Neural progenitor cell (in vitro differentiated cells): ENCODE measurements around the gene CDK16. TPM values are rescaled to one million over a fixed set of nuclear protein-coding genes. Genes with fewer than 3 reads are reported as not detected.
A peak's percentile ranks its signal among the peaks of the same experiment; 100 is the strongest.

ENCODE experiments used
- DNase-seq: peaks from one replicate; pipeline ENCODE4 v3.0.0-alpha.2; 2016; ENCODE audit warnings: low spot score
- H2AFZ ChIP-seq: fragments of 200-600 bp; sonication (generic); replicated peaks from 2 replicates; pipeline ENCODE4 v1.6.1; 2016; ENCODE audit warnings: antibody characterized with exemption
- H3F3A ChIP-seq: fragments of 200-600 bp; sonication (generic); 2 replicates; pipeline ENCODE4 v1.6.1; 2016; ENCODE audit warnings: antibody characterized with exemption, low read depth
- H3K27ac ChIP-seq: fragments of 200-600 bp; sonication (generic); 2 replicates; pipeline ENCODE4 v1.5.1; 2016; ENCODE audit warnings: mild to moderate bottlenecking
- H3K27me3 ChIP-seq: fragments of 200-600 bp; sonication (generic); 2 replicates; pipeline ENCODE4 v1.6.1; 2016; ENCODE audit warnings: mild to moderate bottlenecking, moderate library complexity
- H3K36me3 ChIP-seq: fragments of 200-600 bp; sonication (generic); 2 replicates; pipeline ENCODE4 v1.5.1; 2016
- H3K4me1 ChIP-seq: fragments of 200-600 bp; sonication (generic); 2 replicates; pipeline ENCODE4 v1.6.1; 2016; ENCODE audit warnings: mixed run types
- H3K4me2 ChIP-seq: fragments of 200-600 bp; sonication (generic); 2 replicates; pipeline ENCODE4 v1.6.1; 2016
- H3K4me3 ChIP-seq: fragments of 200-600 bp; sonication (generic); 2 replicates; pipeline ENCODE4 v1.5.1; 2016
- H3K79me2 ChIP-seq: fragments of 200-600 bp; sonication (generic); 2 replicates; pipeline ENCODE4 v1.6.1; 2016; ENCODE audit warnings: low read depth
- H3K9ac ChIP-seq: fragments of 200-600 bp; sonication (generic); 2 replicates; pipeline ENCODE4 v1.6.1; 2016
- H3K9me3 ChIP-seq: fragments of 200-600 bp; sonication (generic); 2 replicates; pipeline ENCODE4 v1.5.1; 2016; ENCODE audit warnings: low read depth
- H4K20me1 ChIP-seq: fragments of 200-600 bp; sonication (generic); 2 replicates; pipeline ENCODE4 v1.6.1; 2016; ENCODE audit warnings: low read depth
- H3K27ac Mint-ChIP-seq: 3 replicates; pipeline ENCODE4 v1.8.0; 2021; ENCODE audit warnings: mixed read lengths
- H3K27me3 Mint-ChIP-seq: 2 replicates; pipeline ENCODE4 v1.8.0; 2022; ENCODE audit warnings: low read depth, mild to moderate bottlenecking, inconsistent platforms, moderate library complexity, mixed read lengths; ENCODE audit not compliant: insufficient read depth
- H3K36me3 Mint-ChIP-seq: 3 replicates; pipeline ENCODE4 v1.8.0; 2021; ENCODE audit warnings: mixed read lengths
- H3K4me1 Mint-ChIP-seq: 3 replicates; pipeline ENCODE4 v1.8.0; 2021; ENCODE audit warnings: mixed read lengths
- H3K4me3 Mint-ChIP-seq: 3 replicates; pipeline ENCODE4 v1.8.0; 2021; ENCODE audit warnings: mild to moderate bottlenecking, moderate library complexity, mixed read lengths
- H3K9me3 Mint-ChIP-seq: 3 replicates; pipeline ENCODE4 v1.8.0; 2020; ENCODE audit warnings: mixed read lengths
- CTCF ChIP-seq: fragments of 200-600 bp; sonication (generic); IDR thresholded peaks from 2 replicates; pipeline ENCODE4 v1.5.1; 2017; ENCODE audit warnings: antibody characterized with exemption, mild to moderate bottlenecking
- EZH2 ChIP-seq: fragments of 200-600 bp; sonication (generic); IDR thresholded peaks from 2 replicates; pipeline ENCODE4 v1.6.1; 2017; ENCODE audit warnings: antibody characterized with exemption, mild to moderate bottlenecking, moderate library complexity
- EZH2phosphoT487 ChIP-seq: fragments of 200-600 bp; sonication (generic); IDR thresholded peaks from 2 replicates; pipeline ENCODE4 v1.6.1; 2017; ENCODE audit warnings: antibody characterized with exemption
- total RNA-seq: library from RNA; depleted of rRNA; stranded (reverse); fragments of >200 nt; gene quantifications from 2 replicates; pipeline ENCODE4 v1.2.3, GENCODE V29; 2015; ENCODE audit warnings: low replicate concordance

Gene CDK16
- total RNA-seq, 1 donor from 2014 or later, result 166 TPM

DNA sequence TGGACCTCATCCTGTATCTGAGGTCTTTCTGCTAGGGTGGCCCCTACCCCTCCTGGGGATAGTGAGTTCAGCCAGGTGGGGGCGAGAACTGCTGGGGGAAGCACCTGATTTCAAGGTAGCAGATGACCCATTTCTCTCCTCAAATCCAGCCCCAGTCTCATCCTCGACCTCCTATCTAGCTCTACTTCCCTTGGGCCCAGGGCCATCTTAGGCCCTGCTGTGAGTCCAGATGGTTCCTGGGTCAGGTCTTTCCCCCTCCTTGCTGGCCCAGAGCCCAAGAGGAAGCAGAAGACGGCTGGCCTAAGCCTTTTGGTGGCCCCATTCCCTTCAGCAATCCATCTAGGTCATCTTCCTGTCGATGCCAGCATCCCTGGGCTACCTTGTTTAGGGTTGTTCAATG is 3.3 kb downstream of the CDK16 start:
- Mint-ChIP-seq H3K27ac (no peak overlapping the region), H3K27me3 (peaks cover 13% of the 10 kb centered on the region)

DNA sequence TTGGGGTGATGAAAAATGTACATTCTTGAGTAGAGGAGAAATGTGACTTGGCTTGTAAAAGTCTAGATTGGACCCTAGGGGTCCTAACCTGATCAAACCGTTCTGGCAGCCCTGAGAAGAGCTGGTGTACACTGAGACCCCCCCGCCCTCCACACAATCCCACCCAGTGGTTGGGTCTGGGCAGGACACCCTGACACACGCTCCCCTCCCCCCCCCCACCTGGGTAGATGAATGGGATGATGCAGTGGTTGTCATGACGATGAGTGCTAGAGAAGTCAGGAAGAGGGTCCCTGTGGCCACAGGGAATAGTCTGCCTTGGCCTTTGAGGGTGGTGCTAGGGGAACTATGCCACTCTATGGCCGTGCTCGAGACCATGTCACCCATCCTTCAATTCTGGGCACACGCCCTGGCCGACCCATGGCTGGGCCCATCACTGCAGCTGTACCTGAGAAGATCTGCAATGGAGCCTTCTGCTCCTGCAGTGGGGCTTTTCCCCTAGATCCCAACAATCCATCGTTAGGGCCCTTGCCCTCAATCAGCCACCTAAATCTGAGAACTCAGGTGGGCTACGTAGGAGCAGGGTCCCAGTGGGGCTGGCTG is 4.4 kb downstream of the CDK16 start:
- H3K4me2 ChIP-seq, result no peak overlapping the region
- peaks cover 38% of the 10 kb centered on the region for H3K4me1 Mint-ChIP-seq
- peak overlapping the region; percentile 53 for H3K4me3 Mint-ChIP-seq
- peaks cover 4% of the 10 kb centered on the region for H3F3A ChIP-seq
- H3K27me3 ChIP-seq, result no peaks in the 10 kb centered on the region
- TF ChIP-seq CTCF, result no peak
- no peak for TF ChIP-seq EZH2
- TF ChIP-seq EZH2phosphoT487, result no peak
- H3K9me3 Mint-ChIP-seq, result peaks cover 3% of the 10 kb centered on the region
- no peak overlapping the region for H2AFZ ChIP-seq
- H3K4me1 ChIP-seq, result peaks cover 8% of the 10 kb centered on the region
- H3K9ac ChIP-seq, result no peak overlapping the region
- no peak overlapping the region for H3K27ac Mint-ChIP-seq
- peaks cover 8% of the 10 kb centered on the region for H3K36me3 ChIP-seq
- peak; percentile 55 for DNase-seq
- peaks cover 43% of the 10 kb centered on the region for H3K36me3 Mint-ChIP-seq
- peaks cover 54% of the 10 kb centered on the region for H4K20me1 ChIP-seq
- H3K27me3 Mint-ChIP-seq, result peaks cover 11% of the 10 kb centered on the region
- no peak overlapping the region for H3K27ac ChIP-seq
- H3K4me3 ChIP-seq, result no peak overlapping the region
- H3K79me2 ChIP-seq, result peaks cover 50% of the 10 kb centered on the region
- no peaks in the 10 kb centered on the region for H3K9me3 ChIP-seq

More for the DNA sequence above, 3.3 kb downstream of the CDK16 start:
- Histone ChIP-seq H3K4me3 (no peak overlapping the region), H3K9ac (no peak overlapping the region), H4K20me1 (peaks cover 54% of the 10 kb centered on the region), H3K36me3 (peaks cover 4% of the 10 kb centered on the region), H3F3A (peaks cover 8% of the 10 kb centered on the region), H3K4me2 (no peak overlapping the region), H3K9me3 (no peaks in the 10 kb centered on the region), H2AFZ (no peak overlapping the region), H3K27me3 (no peaks in the 10 kb centered on the region), H3K79me2 (peaks cover 50% of the 10 kb centered on the region), H3K4me1 (peaks cover 14% of the 10 kb centered on the region), H3K27ac (no peak overlapping the region)
- peaks cover 3% of the 10 kb centered on the region for H3K9me3 Mint-ChIP-seq
- no peak for TF ChIP-seq EZH2
- no peak for TF ChIP-seq CTCF
- no peak for TF ChIP-seq EZH2phosphoT487
- no peak overlapping the region for H3K4me3 Mint-ChIP-seq
- DNase-seq, result no peak
- H3K4me1 Mint-ChIP-seq, result peaks cover 47% of the 10 kb centered on the region
- peaks cover 40% of the 10 kb centered on the region for H3K36me3 Mint-ChIP-seq

DNA sequence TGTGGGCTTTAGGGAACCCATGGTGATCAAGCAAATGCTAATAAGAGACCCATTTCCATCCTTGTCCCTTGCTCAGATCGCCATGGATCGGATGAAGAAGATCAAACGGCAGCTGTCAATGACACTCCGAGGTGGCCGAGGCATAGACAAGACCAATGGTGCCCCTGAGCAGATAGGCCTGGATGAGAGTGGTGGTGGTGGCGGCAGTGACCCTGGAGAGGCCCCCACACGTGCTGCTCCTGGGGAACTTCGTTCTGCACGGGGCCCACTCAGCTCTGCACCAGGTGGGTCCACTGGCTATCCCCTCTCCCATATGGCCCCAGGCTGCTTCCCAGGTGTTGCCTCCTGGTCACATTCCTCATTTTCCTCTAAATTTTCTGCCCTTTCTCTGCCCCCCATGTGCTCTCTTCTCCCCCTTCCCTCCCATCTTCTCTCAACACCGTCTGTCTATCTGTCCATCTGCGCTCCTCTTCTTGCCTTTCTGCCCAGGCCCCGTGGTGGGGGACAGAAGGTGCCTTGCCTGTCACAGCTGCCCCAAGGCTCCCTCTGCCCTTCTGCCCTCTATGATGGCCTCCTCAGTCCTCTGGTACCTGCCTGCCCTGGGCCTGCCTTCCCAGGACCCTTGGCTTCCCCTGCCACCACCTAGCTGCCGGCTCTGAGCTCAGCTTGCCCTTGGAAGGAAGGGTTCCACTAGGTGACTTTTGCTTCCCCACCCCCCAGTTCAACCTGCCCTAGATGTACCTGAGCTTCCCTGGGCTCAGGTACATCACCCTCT is 5.2 kb downstream of the CDK16 start:
- no peak for TF ChIP-seq EZH2
- TF ChIP-seq EZH2phosphoT487, result no peak
- no peak for TF ChIP-seq CTCF
- Histone ChIP-seq H3K9me3 (no peaks in the 10 kb centered on the region), H2AFZ (no peak overlapping the region), H3K79me2 (peaks cover 47% of the 10 kb centered on the region), H4K20me1 (peaks cover 53% of the 10 kb centered on the region), H3K4me1 (peaks cover 8% of the 10 kb centered on the region), H3K4me3 (no peak overlapping the region), H3K9ac (no peak overlapping the region), H3K27ac (no peak overlapping the region), H3K4me2 (no peak overlapping the region), H3K36me3 (peaks cover 8% of the 10 kb centered on the region), H3K27me3 (no peaks in the 10 kb centered on the region), H3F3A (peaks cover 10% of the 10 kb centered on the region)
- Mint-ChIP-seq H3K27me3 (peaks cover 9% of the 10 kb centered on the region), H3K4me1 (peaks cover 37% of the 10 kb centered on the region), H3K27ac (no peak overlapping the region), H3K9me3 (peaks cover 2% of the 10 kb centered on the region), H3K36me3 (peaks cover 49% of the 10 kb centered on the region), H3K4me3 (no peak overlapping the region)
- DNase-seq, result no peak
